K562 (cell line): ENCODE measurements around the gene MFSD11. TPM values are rescaled to one million over a fixed set of nuclear protein-coding genes. Genes with fewer than 3 reads are reported as not detected.
A peak's percentile ranks its signal among the peaks of the same experiment; 100 is the strongest.

Source experiments
- ATAC-seq: fragments of 200-7000 bp; cut with Tn5 transposase; 3 replicates; pipeline ENCODE4 v1.9.1; 2020; ENCODE audit warnings: moderate library complexity
- BruUV-seq: library from RNA; stranded (reverse); fragments of 400-500 nt; replicated peaks from 2 replicates; lab custom pipeline; 2021; lab: Mats Ljungman, UMichigan
- CTCF ChIA-PET: fragments of 300-600 bp; formaldehyde crosslinking; extraction: SDS; loops from one replicate; lab custom pipeline; 2021; ENCODE audit warnings: low intra/inter-chr PET ratio; lab: Yijun Ruan, JAX
- POLR2A ChIA-PET: fragments of 300-600, 350-650 bp; sonication (Branson Sonifier 250); formaldehyde crosslinking; extraction: SDS; loops from one replicate; lab custom pipeline; 2021; ENCODE audit warnings: antibody characterized with exemption, inconsistent platforms; lab: Yijun Ruan, JAX
- DNase-seq, 4 experiments: peaks; one replicate each; pipeline versions ENCODE4 v3.0.0 to v3.0.0-alpha.2; 2011 to 2018; ENCODE audit warnings: low spot score in 3 of 4, mixed read lengths in 3 of 4; ENCODE audit errors: extremely low read depth in 1 of 4
- FAIRE-seq: peaks from 2 replicates; lab custom pipeline; 2011; peaks lifted over from hg19 to GRCh38; lab: Jason Lieb, UNC
- H2AFZ ChIP-seq: 2 replicates; pipeline ENCODE4 v1.6.0; 2011; ENCODE audit warnings: low read depth, low read length, control low read depth, inconsistent platforms
- H3K27ac ChIP-seq: fragments of 200-600 bp; 3 replicates; pipeline ENCODE4 v1.8.0; 2011; ENCODE audit warnings: low read depth, mild to moderate bottlenecking, control low read depth, inconsistent platforms, low read length, moderate library complexity, mixed read lengths; ENCODE audit errors: extremely low read depth
- H3K27me3 ChIP-seq, 2 experiments: fragments of 300-600 bp in 1 of 2; 2 replicates in 1 of 2; 3 replicates in 1 of 2; pipeline versions ENCODE4 v1.6.0 to v1.8.0; 2011; ENCODE audit warnings: inconsistent platforms in 2 of 2, low read length in 2 of 2, mild to moderate bottlenecking in 1 of 2, mixed read lengths in 1 of 2, moderate library complexity in 1 of 2; ENCODE audit not compliant: control insufficient read depth in 2 of 2, insufficient read depth in 2 of 2
- H3K36me3 ChIP-seq: fragments of 300-600 bp; 3 replicates; pipeline ENCODE4 v1.8.0; 2011; ENCODE audit warnings: mild to moderate bottlenecking, low read length, inconsistent platforms; ENCODE audit not compliant: control insufficient read depth, insufficient read depth
- H3K4me1 ChIP-seq, 2 experiments: fragments of 200-600 bp in 1 of 2; replicated peaks in 1 of 2; 2 replicates in 1 of 2; 3 replicates in 1 of 2; pipeline versions ENCODE4 v1.5.1 to v1.8.0; 2011; ENCODE audit warnings: inconsistent platforms in 2 of 2, low read length in 2 of 2, mild to moderate bottlenecking in 1 of 2, mixed read lengths in 1 of 2, moderate library complexity in 1 of 2; ENCODE audit not compliant: control insufficient read depth in 2 of 2, insufficient read depth in 2 of 2
- H3K4me2 ChIP-seq: 2 replicates; pipeline ENCODE4 v1.6.1; 2011; ENCODE audit warnings: low read length, control low read depth, inconsistent platforms, mixed read lengths; ENCODE audit not compliant: insufficient read depth
- H3K4me3 ChIP-seq: fragments of 200-600 bp; sonication (generic), shearing (Covaris generic); 2 replicates; pipeline ENCODE4 v1.5.1; 2016; ENCODE audit warnings: control low read depth, inconsistent platforms
- H3K79me2 ChIP-seq: fragments of 200-600 bp; 3 replicates; pipeline ENCODE4 v1.8.0; 2011; ENCODE audit warnings: low read length, inconsistent platforms; ENCODE audit not compliant: control insufficient read depth, insufficient read depth
- H3K9ac ChIP-seq, 2 experiments: 2 replicates each; pipeline versions ENCODE4 v1.6.0 to v1.6.1; 2011; ENCODE audit warnings: low read depth in 2 of 2, low read length in 2 of 2, control low read depth in 1 of 2, inconsistent platforms in 1 of 2, mild to moderate bottlenecking in 1 of 2, mixed read lengths in 1 of 2; ENCODE audit not compliant: insufficient read depth in 1 of 2
- H3K9me1 ChIP-seq: one replicate; pipeline ENCODE4 v1.6.0; 2011; ENCODE audit warnings: inconsistent platforms, mild to moderate bottlenecking, low read length, moderate library complexity; ENCODE audit not compliant: control insufficient read depth, insufficient read depth
- H3K9me3 ChIP-seq: replicated peaks from 2 replicates; pipeline ENCODE4 v1.5.1; 2011; ENCODE audit warnings: low read depth, low read length, inconsistent platforms; ENCODE audit not compliant: control insufficient read depth, insufficient read depth
- H4K20me1 ChIP-seq: replicated peaks from 2 replicates; pipeline ENCODE4 v1.6.1; 2011; ENCODE audit warnings: low read length, inconsistent platforms, mixed read lengths; ENCODE audit not compliant: control insufficient read depth, insufficient read depth
- IRF1 ChIP-seq: sonication (generic); formaldehyde crosslinking; IDR thresholded peaks from 2 replicates; pipeline ENCODE4 v1.8.0; 2022; ENCODE audit warnings: missing genetic modification reagents, mild to moderate bottlenecking, borderline replicate concordance
- MEIS2 ChIP-seq: fragments of 450-650 bp; IDR thresholded peaks from 2 replicates; pipeline ENCODE4 v1.6.1; 2014; ENCODE audit warnings: mild to moderate bottlenecking; ENCODE audit not compliant: partially characterized antibody
- RNF219 ChIP-seq: fragments of 250-450 bp; sonication (Bioruptor Pico); IDR thresholded peaks from 2 replicates; pipeline ENCODE4 v1.5.0; 2022; ENCODE audit warnings: mild to moderate bottlenecking
- YY1 ChIP-seq, 3 experiments: IDR thresholded peaks; 2 replicates each; pipeline ENCODE4 v1.6.1; 2011; ENCODE audit warnings: low read length in 2 of 3, mild to moderate bottlenecking in 2 of 3, moderate library complexity in 2 of 3, borderline replicate concordance in 1 of 3, control low read depth in 1 of 3, low read depth in 1 of 3; ENCODE audit not compliant: insufficient read depth in 3 of 3, insufficient replicate concordance in 2 of 3, control insufficient read depth in 1 of 3, insufficient read length in 1 of 3; ENCODE audit errors: extremely low read depth in 1 of 3
- ZNF143 ChIP-seq: sonication (generic); formaldehyde crosslinking; IDR thresholded peaks from 2 replicates; pipeline ENCODE4 v1.9.0; 2022; ENCODE audit warnings: mild to moderate bottlenecking, missing genetic modification reagents
- ZNF184 ChIP-seq: sonication (generic); formaldehyde crosslinking; IDR thresholded peaks from 2 replicates; pipeline ENCODE4 v1.5.0; 2020; ENCODE audit warnings: missing genetic modification reagents
- ZNF253 ChIP-seq: fragments of 250-450 bp; sonication (Bioruptor Pico); conservative IDR thresholded peaks from 2 replicates; pipeline ENCODE4 v1.6.1; 2021; ENCODE audit warnings: mild to moderate bottlenecking
- in situ Hi-C: fragments of 300-500 bp; cut with MboI; formaldehyde crosslinking; loops from 4 replicates; pipeline ENCODE4 v1.15.0; 2018; ENCODE audit warnings: inconsistent platforms, mixed read lengths
- intact Hi-C: fragments of 100-400 bp; cut with micrococcal nuclease; formaldehyde crosslinking; loops from 2 replicates; pipeline ENCODE4 v1.14.2; 2022
- polyA plus RNA-seq, 8 experiments: library from polyadenylated mRNA; depleted of rRNA in 4 of 8; stranded (reverse) in 5 of 8; unstranded in 3 of 8; fragments of >200 nt; fragmentation: Nextera tagmentation in 2 of 8; fragmentation: Illumina TruSeq in 1 of 8; extraction: Ambion mirVana in 2 of 8; extraction: Trizol in 1 of 8; gene quantifications; 2 replicates each; pipeline versions ENCODE4 v1.2.1 to v1.2.3, GENCODE V29; 2011 to 2014; ENCODE audit warnings: inconsistent platforms in 1 of 8, missing spikeins in 1 of 8
- total RNA-seq, 7 experiments: library from RNA; depleted of rRNA in 6 of 7; stranded (reverse); fragments of >200 nt in 6 of 7; fragmentation: Illumina TruSeq in 2 of 7; extraction: Trizol in 2 of 7; gene quantifications; 2 replicates each; pipeline versions ENCODE4 v1.2.1 to v1.2.3, GENCODE V29; 2011 to 2021; ENCODE audit warnings: low replicate concordance in 1 of 7

MFSD11 gene
- total and polyA plus RNA-seq, 9 of the 15 experiments (the other 6 are each of a cell fraction or from before 2014, with no cell fraction given) = 14.4 to 24.5 (median 19.9) TPM

- TF ChIP-seq RNF219 (CRISPR knock-in tag) = no peak
- no peak for TF ChIP-seq IRF1 (CRISPR knock-in tag)
These were observed 2.6 kb downstream of the MFSD11 start (continued) for GRCh38 chr17:76740329-76741118.

GRCh38 chr17:76742958-76743357, 5.0 kb downstream of the MFSD11 start:
- no peak for ATAC-seq
- peaks cover 52% of the 10 kb centered on the region for H3K36me3 ChIP-seq

More at GRCh38 chr17:76742958-76743357, 5.0 kb downstream of the MFSD11 start:
- no TSS peak for BruUV-seq
- H3K4me1 ChIP-seq = peaks cover 0 to 14% of the 10 kb centered on the region in 2 experiments; a peak in 4 of 5 replicates
- no peak overlapping the region for H2AFZ ChIP-seq
- H3K79me2 ChIP-seq = peaks cover 28% of the 10 kb centered on the region
- H3K9me1 ChIP-seq = no peaks in the 10 kb centered on the region
- H3K9ac ChIP-seq = no peak overlapping the region
- in situ Hi-C loops (no loop called here), intact Hi-C loops (no loop called here)
- no peak overlapping the region for H3K4me3 ChIP-seq
- H3K27me3 ChIP-seq = no peaks in the 10 kb centered on the region
- no peaks in the 10 kb centered on the region for H4K20me1 ChIP-seq
- H3K27ac ChIP-seq = no peak overlapping the region
- POLR2A ChIA-PET = interaction anchor here (0.6 to 0.8 kb wide), 2 partner anchors 17 to 26 kb away, joined by 3 to 5 read pairs; partner anchors contain the start of genes JMJD6 and METTL23
- TF ChIP-seq YY1 (IDR thresholded peaks at IDR 0.05; ENCODE audit: borderline replicate concordance in 1 of 3, control insufficient read depth in 1 of 3, extremely low read depth in 1 of 3, insufficient read depth in 3 of 3, insufficient read length in 1 of 3, insufficient replicate concordance in 2 of 3, low read depth in 1 of 3, low read length in 2 of 3) (no peak), MEIS2 (peak; percentile 20), ZNF143 (CRISPR knock-in tag) (no peak), ZNF253 (CRISPR knock-in tag) (no peak), ZNF184 (CRISPR knock-in tag) (no peak)
- TF ChIP-seq, all 486 proteins: peak for 1
- Histone ChIP-seq H3K4me2 (no peak overlapping the region), H3K9me3 (no peaks in the 10 kb centered on the region)
- no peak for FAIRE-seq
- CTCF ChIA-PET = no interaction called here
- DNase-seq = no peak
